GM19099 (cell line): ENCODE data around the gene PRKCB.

Source experiments
- POLR2A ChIP-seq: IDR thresholded peaks from 3 replicates; pipeline ENCODE4 v1.6.1; 2011; ENCODE audit warnings: low read depth; ENCODE audit not compliant: insufficient read length; ENCODE audit errors: extremely low read depth

The PRKCB gene

DNA sequence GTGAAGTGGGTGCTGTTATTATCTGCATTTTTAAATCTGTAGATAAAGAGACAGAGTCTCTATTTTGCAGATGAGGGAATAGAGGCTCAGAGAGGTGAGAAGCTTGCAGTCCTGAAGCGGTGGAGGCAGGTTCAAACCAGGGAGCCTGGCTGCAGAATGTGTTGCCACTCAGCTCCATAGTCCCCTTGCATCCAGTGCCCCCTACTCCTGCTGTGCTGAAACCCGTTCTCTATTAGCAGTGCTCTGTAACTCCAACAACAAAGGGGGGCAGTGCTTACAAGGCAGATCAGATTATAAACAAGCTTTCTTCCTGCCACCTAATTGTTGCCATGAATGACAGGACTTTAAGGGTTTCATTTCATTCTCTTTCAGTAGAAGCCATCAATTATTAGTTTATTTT is 302.2 kb downstream of the PRKCB start:
- no peak for TF ChIP-seq POLR2A

DNA sequence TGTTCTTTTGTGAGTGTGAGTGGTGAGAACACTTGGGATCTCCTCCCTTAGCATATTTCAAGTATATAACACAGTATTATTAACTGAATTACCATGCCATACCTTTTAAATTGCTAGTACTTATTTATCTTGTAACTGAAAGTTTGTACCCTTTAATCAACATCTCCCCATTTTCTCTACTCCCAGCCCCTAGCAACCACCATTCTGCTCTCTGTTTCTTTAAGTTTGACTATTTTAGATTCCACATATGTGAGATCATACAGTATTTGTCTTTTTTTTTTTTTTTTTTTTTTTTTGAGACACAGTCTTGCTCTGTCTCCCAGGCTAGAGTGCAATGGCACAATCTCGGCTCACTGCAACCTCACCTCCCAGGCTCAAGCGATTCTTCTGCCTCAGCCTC is 302.8 kb downstream of the PRKCB start:
- no peak for TF ChIP-seq POLR2A

DNA sequence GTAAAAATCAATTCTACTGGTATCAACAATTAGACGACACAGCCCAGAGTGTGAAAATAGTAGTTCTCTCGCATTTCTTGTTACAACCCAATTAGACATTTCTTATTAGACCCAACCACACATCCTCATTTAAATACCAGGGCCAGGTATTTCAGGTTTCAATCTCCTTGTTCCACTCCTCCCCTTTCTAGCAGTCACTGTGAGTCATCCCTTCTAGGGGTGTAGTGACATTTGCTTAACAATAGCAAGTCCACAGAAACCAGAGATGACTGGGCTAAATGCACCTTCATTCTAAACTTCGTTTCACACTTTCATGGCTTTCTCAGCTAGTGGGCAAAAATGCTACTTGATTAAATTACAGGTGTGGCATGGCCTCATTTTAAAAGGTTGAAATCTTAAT is 303.5 kb downstream of the PRKCB start:
- no peak for TF ChIP-seq POLR2A

DNA sequence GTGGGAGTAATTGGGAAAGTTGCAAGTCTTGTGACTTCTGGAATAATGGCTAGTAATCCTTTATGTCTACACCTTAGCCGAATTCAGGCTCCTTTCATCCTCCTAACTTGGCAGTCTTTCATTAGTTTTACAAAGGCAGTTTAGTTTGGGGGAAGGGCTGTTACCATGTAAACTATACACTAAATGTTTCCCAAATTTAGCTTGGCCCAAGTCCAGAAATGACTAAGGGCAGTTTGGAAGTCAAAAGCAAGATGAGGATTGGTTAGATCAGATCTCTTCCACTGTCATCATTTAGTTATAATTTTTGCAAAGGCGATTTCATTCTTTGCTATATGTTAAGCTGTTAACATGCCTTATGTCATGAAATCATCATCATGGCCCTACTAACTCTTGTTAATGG is 304.9 kb downstream of the PRKCB start:
- TF ChIP-seq POLR2A = no peak

DNA sequence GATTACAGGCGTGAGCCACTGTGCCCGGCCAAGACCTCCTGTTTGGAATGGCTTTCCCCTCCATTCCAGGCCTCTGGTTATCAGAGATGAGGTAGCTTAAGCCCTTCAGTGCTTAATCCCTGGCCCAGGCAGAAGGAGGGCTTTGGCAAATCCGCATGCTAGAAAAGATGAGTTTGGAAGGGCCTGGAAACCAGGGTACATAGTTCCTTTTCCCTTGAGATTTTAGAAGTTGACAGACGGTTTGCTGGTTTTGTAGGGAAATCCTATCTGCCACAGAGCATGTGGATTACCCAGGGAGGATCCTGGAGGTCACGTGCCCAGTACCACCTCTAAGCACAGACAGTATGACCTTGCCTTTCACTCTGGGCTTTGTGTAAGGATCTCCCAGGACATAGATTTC is 305.7 kb downstream of the PRKCB start:
- no peak for TF ChIP-seq POLR2A

DNA sequence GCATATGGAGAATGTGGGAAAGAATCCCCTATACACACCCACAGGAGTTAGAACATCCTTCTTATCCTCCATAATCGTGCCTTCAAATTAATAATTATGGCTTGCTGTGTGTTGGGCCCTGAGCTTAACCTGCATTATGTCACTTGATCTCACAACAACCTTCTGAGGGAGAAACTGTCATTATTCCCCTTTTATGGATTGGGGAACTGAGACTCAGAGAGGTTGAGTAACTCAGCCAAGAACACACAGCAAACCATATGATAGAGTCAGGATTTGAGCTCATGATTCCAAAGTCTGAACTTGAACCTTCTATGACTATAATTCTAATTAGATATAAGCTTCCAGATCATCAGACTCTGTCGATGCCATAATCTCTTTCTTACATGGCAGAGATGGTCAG is 306.1 kb downstream of the PRKCB start:
- TF ChIP-seq POLR2A = no peak

DNA sequence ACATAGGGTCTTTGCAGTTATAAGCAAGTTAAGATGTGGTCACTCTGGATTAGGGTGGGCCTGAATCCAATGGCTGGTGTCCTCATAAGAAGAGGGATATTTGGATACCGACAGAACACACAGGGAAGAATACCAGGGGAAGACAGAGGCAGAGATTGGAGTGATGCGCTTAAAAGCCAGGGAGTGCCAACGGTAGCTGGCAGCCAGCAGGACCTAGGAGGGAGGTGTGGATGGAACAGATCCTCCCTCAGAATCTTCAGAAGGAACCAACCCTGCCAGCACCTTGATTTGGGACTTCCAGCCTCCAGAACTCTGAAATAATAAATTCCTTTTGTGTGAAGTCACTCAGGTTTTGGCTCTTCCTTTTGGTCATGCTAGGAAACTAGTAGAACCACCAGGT is 310.1 kb downstream of the PRKCB start:
- TF ChIP-seq POLR2A = no peak

DNA sequence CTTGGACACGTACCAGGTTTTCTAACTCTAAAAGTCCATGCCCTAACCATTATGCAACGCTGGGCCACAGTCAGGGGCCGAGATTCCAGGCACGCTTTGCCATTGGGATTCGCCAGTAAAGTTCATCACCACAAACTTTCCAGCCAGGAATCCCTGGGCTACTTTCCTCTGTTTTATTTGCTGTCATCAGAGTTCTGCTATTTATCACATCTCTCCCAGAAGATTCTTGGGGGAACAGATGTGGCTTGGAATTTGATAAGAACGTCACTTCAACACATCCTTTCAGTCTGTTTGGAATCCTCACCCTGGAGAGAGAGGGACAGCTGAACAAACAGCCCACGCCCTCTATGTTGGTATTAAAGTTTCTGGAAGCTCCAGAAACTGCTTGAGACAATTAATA is 310.7 kb downstream of the PRKCB start:
- TF ChIP-seq POLR2A = no peak

DNA sequence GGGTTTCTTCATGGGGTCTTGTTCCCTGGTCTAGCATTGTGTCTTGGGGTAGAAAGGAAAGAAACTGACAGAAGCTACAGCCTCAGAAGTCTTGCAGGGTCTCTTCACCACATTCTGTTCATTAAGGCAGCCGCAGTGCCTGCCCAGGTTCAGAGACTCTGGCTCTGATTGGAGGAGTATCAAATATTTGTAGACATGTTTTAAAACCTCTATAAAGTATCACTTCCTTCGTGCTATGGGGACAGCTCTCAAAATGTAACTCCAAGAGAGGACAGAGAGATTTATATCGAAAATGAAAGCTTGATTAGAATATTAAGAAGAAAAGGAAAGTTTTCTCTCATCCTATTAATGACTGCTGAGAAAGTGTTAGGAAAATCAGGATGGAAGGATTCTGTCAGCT is 313.3 kb downstream of the PRKCB start:
- no peak for TF ChIP-seq POLR2A

DNA sequence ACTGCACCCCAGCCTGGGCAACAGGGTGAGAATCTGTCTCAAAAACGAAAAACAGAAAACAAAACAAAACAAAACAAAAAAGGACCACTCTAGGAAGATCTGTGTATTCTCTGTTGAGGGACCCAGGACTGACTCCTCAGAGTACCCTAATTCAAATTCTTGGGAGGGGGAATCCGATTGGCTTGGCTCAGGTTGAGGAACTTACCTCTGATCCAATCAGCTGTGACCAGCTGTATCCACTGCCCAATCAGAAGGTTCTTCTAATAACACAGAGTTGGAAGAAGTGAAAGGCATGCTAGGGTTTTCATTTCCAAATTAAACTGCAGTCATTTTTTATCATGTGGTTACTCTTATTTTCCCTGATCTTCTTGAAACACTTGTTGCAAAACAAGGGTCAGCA is 314.5 kb downstream of the PRKCB start:
- no peak for TF ChIP-seq POLR2A

DNA sequence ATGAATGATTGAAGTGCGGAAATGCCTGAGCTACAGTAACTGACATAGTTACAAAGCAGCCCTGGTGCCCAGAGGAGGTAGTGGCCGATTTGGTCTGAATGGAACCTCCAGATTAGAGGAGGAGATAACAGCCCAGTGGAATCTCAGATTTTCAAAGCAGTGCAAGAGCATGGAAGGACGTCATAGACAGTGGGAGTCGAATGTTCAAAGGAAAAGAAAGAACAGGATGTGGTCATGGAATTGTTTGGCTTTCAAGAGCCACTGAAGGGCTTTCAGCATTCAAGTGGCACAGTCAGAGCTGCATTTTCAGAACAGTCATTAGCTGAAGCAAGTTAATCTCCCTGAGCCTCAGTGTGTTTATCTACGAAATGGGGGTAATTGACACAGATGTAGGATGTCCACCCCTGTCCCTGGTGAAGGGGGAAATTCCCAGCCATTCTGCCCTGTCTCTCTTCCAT is 315.7 kb downstream of the PRKCB start:
- no peak for TF ChIP-seq POLR2A

DNA sequence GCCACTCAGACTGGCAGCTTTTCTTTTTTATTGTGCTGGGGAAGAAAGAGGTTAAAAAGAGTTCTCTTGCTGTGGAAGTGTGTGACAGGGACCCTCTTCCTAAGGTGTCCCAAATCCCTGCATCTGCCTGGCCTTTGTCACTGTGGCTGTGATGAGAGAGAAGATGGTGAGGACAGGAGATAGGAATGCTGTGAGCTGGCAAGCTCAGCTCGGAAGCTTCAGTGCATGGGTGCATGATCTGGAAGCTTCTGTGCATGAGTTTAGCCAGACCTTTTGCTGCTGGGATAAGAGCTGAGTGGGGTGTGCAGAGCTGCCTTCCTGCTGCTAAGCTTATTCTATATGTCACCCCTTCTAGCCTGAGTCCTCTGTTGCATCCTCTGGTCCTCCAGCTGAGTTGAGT is 317.0 kb downstream of the PRKCB start:
- no peak for TF ChIP-seq POLR2A

DNA sequence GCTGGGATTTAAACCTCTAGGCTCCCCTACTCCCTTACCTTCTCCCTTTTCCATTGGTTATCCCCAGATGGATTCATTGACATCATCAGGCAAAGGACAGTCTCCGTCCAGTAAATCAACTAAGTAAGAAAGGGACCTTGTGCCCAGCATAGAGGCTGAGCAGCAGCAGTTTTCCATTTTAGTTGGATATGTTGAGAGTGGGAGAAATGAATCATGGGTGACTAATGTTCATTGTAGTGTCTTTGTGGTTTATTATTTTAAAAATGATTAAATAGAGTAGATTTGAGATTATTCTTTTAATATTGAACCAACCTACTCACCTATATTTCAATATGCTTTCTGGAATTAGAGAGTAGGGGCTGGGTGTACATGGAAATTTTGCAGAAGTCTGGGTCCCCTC is 321.0 kb downstream of the PRKCB start:
- no peak for TF ChIP-seq POLR2A

DNA sequence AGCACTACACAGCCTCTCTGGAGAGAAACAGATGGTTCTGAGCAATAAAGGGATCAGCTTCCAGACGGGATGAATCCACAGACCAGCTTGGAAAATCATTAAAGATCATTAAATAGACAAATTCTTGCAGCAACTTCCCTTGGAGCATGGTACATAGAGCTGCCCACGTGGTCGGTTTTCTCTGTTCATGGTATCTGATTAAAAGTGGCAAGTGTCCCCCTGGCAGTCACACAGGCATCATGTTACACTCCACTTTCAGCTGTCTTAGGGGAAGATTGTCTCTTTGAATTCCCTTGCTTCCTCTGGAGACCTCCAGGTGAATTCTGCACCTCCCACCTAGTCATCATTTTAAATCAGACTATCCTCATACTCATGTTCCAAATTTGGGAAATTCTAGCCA is 328.2 kb downstream of the PRKCB start:
- no peak for TF ChIP-seq POLR2A

DNA sequence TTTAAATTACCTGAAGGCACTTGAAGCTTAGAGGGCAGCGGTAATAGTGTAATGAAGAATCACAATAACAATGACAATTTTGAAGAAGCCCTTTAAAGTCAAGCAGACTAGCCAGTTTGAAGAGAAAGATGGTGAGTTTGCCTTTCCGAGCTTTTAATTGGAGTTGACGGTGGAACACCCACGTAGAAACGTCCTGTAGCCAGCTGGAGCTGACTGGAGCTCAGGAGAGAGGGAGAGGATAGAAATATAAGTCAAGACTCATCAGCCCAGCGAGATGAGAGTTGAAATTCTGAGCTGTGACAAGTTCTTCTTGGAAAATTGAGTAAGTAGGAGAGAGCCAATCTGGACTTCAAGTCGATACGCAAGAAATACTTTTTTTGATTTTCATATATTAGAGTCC is 328.6 kb downstream of the PRKCB start:
- no peak for TF ChIP-seq POLR2A

DNA sequence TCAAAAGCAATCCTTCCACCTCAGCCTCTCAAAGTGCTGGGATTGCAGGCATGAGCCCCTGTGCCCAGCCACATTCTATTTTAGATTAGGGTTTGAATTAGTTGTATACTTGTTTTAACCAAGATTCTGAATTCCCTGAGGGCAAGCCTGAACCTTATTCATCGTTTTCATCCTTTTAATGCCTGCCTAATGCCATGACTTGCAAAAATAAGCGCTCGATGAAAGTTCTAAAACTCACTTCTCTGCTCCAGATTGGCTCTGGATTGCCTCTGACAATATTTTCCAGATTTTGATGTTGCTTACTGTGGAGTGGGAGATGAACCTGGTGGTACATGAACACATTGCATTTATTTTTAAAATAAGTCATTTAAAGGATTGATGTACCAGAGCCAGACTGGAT is 329.5 kb downstream of the PRKCB start:
- no peak for TF ChIP-seq POLR2A

DNA sequence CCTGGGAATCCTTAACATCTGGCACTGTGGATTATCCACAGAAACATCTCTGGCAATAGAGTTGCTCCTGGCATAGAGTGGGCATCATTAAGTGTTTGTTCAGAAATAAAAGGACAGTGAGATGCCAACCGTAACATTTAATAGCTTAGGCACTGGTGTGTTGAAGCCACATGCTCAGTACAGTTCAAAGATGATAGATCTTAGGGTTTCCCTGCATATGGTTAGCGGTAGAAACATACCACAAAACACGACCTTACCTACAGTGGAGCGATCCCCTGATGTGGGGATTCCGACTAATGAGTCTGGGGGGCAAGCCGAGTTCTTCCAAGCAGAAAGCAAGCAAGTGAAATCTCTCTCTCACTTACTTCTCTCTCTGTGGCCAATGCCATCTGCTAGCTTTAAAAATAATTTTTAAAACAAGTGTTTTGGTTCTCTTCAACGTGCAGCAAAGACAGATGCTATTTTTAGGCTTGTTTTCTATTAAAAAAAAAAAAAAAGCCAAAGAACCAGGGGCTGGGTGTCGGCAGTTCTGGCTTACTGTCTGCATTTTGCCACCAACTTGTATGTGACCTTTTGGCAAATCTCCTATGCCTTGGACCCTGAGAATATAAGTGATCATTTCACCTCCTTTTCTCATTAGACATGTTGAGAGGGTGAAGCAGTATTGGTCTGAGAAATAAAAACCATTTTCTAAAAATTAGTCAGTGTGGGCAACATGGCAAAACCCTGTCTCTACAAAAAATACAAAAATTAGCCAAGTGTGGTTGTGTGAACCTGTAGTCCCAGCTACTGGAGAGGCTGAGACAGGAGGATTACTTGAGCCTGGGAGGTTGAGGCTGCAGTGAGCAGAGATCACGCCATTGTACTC is 331.1 kb downstream of the PRKCB start:
- TF ChIP-seq POLR2A = no peak
